K562 (cell line): ENCODE data around the gene DEPDC4. TPM values are rescaled to one million over a fixed set of nuclear protein-coding genes. Genes with fewer than 3 reads are reported as not detected.
A peak's percentile ranks its signal among the peaks of the same experiment; 100 is the strongest.

Experiments used
- BCOR ChIP-seq: fragments of 450-650 bp; IDR thresholded peaks from 2 replicates; pipeline ENCODE4 v1.6.1; 2016
- HCFC1 ChIP-seq: IDR thresholded peaks from 2 replicates; pipeline ENCODE4 v1.6.1; 2012; ENCODE audit warnings: low read depth, low read length, improper control_type of control experiment
- NR1H2 ChIP-seq: sonication (generic); formaldehyde crosslinking; IDR thresholded peaks from 2 replicates; pipeline ENCODE4 v1.4.0; 2020; ENCODE audit warnings: mild to moderate bottlenecking, missing genetic modification reagents
- PHF8 ChIP-seq: fragments of 200-600 bp; sonication (generic); IDR thresholded peaks from 2 replicates; pipeline ENCODE4 v1.6.1; 2012; ENCODE audit warnings: mixed run types, mild to moderate bottlenecking, inconsistent platforms, low read length, moderate library complexity, borderline replicate concordance
- SAFB2 ChIP-seq: fragments of 200-400 bp; formaldehyde crosslinking; IDR thresholded peaks from 2 replicates; pipeline ENCODE4 v1.6.1; 2018; ENCODE audit warnings: borderline replicate concordance, low read length, low read depth, moderate library complexity; ENCODE audit not compliant: severe bottlenecking
- SIRT6 ChIP-seq: IDR thresholded peaks from one replicate; pipeline ENCODE4 v1.6.1; 2012; ENCODE audit warnings: low read depth, mild to moderate bottlenecking, control low read depth, inconsistent platforms, low read length, moderate library complexity
- SP1 ChIP-seq: sonication (generic); formaldehyde crosslinking; IDR thresholded peaks from 2 replicates; pipeline ENCODE4 v1.8.1; 2022; ENCODE audit warnings: mild to moderate bottlenecking, missing genetic modification reagents
- TRIM25 ChIP-seq: fragments of 450-650 bp; IDR thresholded peaks from 2 replicates; pipeline ENCODE4 v1.7.0; 2016; ENCODE audit warnings: borderline replicate concordance
- ZBTB40 ChIP-seq, 2 experiments: fragments of 450-650 bp in 1 of 2; sonication (generic) in 1 of 2; formaldehyde crosslinking in 1 of 2; IDR thresholded peaks; 2 replicates each; pipeline versions ENCODE4 v1.7.1 to v1.9.0; 2016 to 2022; ENCODE audit warnings: inconsistent platforms in 1 of 2, mild to moderate bottlenecking in 1 of 2, missing genetic modification reagents in 1 of 2
- polyA plus RNA-seq, 8 experiments: library from polyadenylated mRNA; depleted of rRNA in 4 of 8; stranded (reverse) in 5 of 8; unstranded in 3 of 8; fragments of >200 nt; fragmentation: Nextera tagmentation in 2 of 8; fragmentation: Illumina TruSeq in 1 of 8; extraction: Ambion mirVana in 2 of 8; extraction: Trizol in 1 of 8; gene quantifications; 2 replicates each; pipeline versions ENCODE4 v1.2.1 to v1.2.3, GENCODE V29; 2011 to 2014; ENCODE audit warnings: inconsistent platforms in 1 of 8, missing spikeins in 1 of 8
- total RNA-seq, 7 experiments: library from RNA; depleted of rRNA in 6 of 7; stranded (reverse); fragments of >200 nt in 6 of 7; fragmentation: Illumina TruSeq in 2 of 7; extraction: Trizol in 2 of 7; gene quantifications; 2 replicates each; pipeline versions ENCODE4 v1.2.1 to v1.2.3, GENCODE V29; 2011 to 2021; ENCODE audit warnings: low replicate concordance in 1 of 7

The DEPDC4 gene
- total and polyA plus RNA-seq, 9 of the 15 experiments (the other 6 are each of a cell fraction or from before 2014, with no cell fraction given): 3.6 to 13.2 (median 7.4) TPM

DNA sequence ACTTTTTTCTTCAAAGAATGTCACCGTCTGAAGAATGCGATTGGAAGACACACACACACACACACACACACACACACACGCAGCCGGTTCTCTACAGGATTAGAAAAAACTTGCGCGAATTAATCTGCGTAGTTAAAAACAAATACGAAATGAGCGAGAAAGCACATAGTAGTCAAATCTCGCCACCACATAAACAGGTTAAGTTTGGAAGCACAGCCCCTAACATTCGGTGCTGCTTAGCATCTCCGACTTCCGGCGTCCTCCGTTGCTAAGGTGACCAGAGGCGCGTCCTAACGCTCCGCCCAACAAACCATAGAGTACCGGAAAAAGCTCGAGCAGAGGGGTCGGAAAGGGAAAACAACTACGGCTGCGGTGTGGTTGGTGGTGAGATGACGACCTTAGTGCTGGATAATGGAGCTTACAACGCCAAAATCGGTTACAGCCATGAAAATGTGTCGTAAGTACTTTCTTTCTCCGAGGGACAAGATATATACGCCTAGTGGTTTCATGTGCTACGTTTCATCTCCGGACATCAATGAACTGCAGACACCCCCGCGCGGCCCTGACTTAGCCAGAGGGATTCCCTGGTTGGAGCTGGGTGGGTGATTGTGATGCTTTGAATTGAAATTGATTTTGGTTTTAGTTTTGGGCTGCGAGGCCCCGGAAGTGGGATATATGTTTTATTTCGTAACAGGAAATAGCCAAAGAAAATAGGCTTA is 66.3 kb downstream of the DEPDC4 start, which contains the start of gene ACTR6 (continued):
- peak; percentile 36; the same call in 1 of the 2 replicates for TF ChIP-seq SP1 (CRISPR knock-in tag)
- TF ChIP-seq SIRT6: no peak
- no peak for TF ChIP-seq SAFB2
- peak; percentile 91 for TF ChIP-seq ZBTB40 (IDR thresholded peaks at IDR 0.05)
- no peak for TF ChIP-seq ZBTB40 (CRISPR knock-in tag; IDR thresholded peaks at IDR 0.05)
- TF ChIP-seq PHF8: peak; percentile 67; the same call in 1 of the 2 replicates
- no peak for TF ChIP-seq TRIM25
- TF ChIP-seq BCOR: no peak
- TF ChIP-seq HCFC1: peak; percentile 79
- TF ChIP-seq NR1H2 (CRISPR knock-in tag): peak; percentile 75; the same call in 1 of the 2 replicates
